A673 (cell line): ENCODE measurements around the gene KCNQ2.

Source experiments
- CTCF ChIP-seq: fragments of 300-800, 200-600 bp; sonication (generic); conservative IDR thresholded peaks from 2 replicates; pipeline ENCODE4 v1.5.1; 2017; ENCODE audit warnings: low read depth, mild to moderate bottlenecking, antibody characterized with exemption, low read length, moderate library complexity, mixed read lengths
- EZH2 ChIP-seq: fragments of 200-600 bp; sonication (generic); IDR thresholded peaks from 2 replicates; pipeline ENCODE4 v1.6.1; 2017; ENCODE audit warnings: borderline replicate concordance, low read depth, mild to moderate bottlenecking, mixed read lengths, antibody characterized with exemption, low read length; ENCODE audit not compliant: poor library complexity, severe bottlenecking

- TF ChIP-seq EZH2 (no peak), CTCF (no peak)
These were observed 59.1 kb downstream of the KCNQ2 start for GRCh38 chr20:63413323-63413722.
